NOMO-1 treated with dmso at 0.1 percent for 144 hours (cell line): ENCODE data around the gene CENPE.

ENCODE experiments used
- DNase-seq: peaks from one replicate; lab custom pipeline; 2025; ENCODE audit not compliant: unreplicated experiment; lab: John Stamatoyannopoulos, UW

CENPE gene

DNA sequence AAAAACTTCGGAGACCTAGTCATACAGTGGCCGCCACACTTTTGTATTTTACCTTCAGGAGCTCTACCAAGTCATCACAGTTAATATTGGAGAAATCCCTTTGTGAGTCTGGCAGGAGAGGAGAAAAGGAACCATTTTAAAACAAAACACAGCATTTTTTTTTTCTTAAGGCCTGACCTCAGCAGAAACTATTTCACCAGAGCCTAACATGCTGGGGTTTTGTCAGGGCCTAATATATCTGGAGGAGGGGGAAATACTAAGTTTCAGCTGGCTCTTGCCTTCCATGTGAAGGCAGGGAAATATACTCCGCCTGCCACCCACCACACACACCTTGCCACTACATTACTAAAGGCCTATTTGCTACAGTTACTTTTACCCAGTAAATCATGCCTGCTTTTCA is 72.0 kb downstream of the CENPE start:
- no peak for DNase-seq

DNA sequence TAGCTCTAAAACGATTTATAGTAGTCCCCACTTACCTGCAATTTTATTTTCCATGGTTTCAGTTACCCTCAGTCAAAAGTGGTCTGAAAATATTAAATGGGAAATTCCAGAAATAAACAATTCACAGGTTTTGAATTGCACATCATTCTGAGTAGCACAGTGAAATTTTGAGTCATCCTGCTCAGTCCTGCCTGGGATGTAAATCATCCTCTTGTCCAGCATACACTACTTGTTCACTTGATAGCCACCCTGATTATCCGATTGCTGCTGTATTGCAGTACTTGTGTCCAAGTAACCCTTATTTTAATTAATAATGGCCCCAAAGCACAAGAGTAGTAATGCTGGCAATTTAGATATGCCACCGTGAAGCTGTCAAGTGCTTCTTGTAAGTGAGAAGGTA is 75.0 kb downstream of the CENPE start:
- no peak for DNase-seq

GRCh38 chr4:103118166-103118565 is 80.0 kb downstream of the CENPE start:
- no peak for DNase-seq

- no peak for DNase-seq
Measured at GRCh38 chr4:103111598-103111997, 86.5 kb downstream of the CENPE start.

GRCh38 chr4:103108542-103108941 is 89.6 kb downstream of the CENPE start:
- no peak for DNase-seq

DNA sequence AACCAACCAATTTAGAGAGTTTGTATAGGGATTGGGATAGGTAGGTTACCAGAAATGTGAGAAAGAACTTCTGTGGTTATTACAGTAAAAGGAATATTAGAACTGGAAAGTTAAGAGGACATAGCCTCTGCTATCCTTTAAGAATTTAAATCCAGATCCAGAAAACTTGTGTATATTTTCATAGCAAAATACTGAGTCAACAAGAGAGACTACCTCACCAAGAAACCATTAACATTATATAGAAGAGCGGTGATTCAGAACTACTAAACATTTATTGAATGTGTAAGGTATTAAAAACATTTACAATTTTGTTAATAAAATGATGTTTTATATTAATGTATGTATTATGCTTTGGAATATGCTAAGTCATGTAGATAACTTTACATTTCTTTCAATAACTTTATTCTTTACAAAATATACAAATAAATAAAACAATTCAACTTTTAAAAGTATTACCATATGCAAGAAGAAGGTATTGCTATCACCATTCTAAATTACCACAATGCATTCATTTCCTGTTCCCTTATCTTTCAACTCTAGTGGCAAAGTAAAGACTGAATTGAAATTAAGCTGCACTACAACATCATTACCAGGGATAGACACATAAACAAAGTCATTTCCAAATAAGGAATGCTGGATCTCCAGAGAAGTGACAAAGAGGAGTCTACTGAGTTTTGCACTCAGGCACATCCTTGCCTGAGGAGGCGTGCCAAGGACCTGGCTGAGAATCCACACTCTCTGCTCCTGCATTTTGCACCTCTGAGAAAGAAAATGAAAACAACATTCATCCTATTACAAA is 92.4 kb downstream of the CENPE start:
- no peak for DNase-seq

DNA sequence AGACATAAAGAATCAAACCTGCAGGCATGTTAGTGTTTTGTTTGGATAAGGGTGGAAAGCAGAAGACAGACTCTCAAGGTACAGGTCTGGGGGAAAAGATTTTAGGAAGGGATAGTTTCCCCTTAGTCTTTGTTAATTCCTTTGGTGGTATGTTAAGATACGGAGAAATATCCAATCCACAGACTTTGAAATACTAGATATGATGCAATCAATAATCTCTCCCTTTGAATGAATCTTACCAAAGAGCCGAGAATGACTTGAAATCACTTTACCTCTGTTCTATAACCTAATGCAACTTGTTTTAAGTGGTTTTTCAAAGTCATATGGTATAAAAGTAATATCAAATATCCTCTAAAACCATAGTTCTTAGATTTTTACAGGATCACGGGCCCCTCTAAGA is 93.3 kb downstream of the CENPE start:
- no peak for DNase-seq

DNA sequence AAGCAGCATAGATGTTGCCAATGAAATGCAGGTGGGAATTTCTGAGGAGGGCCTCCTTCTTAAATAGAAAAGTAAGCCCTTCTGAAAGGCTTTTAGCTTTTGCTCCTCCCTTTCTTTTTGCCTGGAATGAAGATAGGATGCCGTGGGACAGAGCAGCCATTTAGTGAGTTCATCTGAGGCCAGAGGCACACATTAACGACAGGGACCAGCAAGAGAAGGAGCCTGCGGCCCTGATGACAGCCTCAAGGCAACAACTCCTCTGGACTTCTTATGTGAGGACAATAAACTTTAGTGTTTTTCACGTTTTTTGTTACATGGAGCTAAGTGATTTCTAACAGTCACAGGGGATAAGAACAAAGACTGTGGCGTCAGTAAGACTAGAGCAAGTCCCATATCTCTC is 97.5 kb downstream of the CENPE start:
- DNase-seq: no peak

DNA sequence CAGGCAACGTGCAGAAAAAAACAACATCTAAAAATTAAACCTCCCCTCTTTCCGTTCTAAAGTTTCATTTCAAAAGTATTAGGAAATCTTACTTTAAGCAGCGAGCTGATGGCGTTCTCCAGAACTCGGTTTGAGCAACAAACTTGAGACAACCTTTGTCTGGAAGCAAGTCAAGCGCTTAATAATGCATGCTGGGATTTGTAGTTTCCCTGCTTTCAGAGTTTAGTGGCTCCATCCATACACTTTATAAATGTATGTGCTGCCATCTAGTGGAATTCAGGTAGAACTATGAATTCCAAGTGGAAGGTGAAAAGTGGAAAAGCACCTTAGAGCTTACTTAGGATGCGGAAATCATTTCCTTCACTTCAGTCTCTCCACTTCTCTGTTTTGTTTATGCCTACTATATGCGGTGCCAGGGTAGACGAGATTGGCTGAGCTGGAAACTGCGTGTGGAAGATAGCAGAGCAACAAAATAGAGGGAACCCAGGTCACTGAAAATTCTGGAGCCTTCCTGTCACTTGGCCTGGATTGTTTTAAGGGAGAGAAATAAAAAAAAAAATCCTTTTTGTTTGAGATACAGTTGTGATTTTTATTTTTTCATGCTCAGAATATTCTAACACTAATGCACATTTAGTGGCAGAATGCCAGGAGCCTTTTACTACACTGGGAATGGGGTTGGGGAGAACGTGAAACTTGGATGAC is 98.3 kb downstream of the CENPE start, which contains the start of gene BDH2:
Gene BDH2, minus strand, starts transcription at position 144 of the 702 bp plus-strand sequence. CDS start 3,580 bp downstream, outside the sequence.
- DNase-seq: peak; percentile 63

DNA sequence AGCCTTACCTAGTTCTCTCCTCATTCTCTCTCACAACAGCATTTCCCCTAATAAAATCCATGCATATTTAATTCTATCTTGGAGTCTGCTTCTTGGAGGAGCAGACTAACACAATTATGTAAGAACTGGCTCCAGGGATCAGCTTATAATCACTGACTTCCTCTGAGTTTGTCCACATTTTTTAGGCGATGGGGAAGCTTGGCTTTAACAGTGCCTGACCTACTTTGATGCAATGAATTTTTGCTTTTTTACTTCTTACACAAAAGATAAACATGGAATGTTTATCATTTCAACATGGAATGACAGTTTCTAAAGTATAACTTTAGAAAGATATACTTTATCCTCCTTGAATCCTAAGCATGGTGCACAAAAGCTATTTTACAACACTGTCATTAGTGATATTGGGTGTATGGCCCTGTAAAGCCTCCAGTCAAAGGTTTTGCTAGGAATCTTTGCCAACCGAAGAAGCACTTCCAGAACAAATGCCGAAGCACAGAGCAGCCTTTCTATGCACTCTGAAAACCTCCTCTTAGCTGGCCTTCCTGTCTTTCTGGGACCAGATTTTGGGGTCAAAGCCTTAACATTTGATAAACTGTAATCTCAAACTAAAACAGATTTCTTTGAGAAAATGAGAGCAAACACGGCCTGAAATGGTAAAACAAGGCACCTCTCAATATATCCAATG is 99.2 kb downstream of the CENPE start:
- DNase-seq: no peak

DNA sequence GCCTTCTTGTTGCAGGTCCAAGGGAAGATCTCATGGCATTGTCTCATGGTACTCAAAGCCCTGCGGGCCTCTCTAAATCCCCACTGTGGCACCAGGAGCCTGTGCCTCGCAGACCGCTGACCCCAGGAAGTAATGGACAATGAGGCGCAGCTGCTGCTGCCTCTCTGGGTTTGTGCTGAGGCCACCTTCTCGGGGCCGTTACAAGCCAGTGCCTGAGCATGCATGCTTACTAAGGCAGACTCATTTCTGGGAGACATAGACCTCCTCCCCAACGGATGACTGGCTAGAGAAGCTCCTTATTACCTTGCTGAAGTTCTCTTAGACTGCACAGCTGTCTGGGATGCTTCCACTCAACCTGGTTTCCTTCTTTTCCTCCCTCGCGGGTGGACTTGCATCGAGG is 99.8 kb downstream of the CENPE start:
- DNase-seq: no peak

DNA sequence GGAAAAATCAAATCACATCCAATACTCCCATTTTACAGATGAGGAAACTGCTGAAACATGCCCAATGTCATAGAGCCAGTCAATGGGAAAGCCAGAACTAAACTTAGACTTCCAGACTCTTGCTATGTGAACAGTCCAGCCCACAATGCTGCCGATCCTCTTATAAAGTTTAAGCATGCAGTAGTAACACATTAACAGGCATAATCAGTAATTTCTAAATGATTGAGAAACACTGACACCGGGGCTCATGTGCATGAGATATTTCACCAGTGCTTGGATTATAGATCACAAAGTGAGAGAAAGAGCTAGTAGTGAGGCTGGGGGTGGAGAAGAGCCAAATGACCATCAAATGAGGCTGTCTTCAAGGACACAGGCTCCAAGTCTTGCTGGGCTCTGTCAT is 101.0 kb downstream of the CENPE start:
- no peak for DNase-seq

DNA sequence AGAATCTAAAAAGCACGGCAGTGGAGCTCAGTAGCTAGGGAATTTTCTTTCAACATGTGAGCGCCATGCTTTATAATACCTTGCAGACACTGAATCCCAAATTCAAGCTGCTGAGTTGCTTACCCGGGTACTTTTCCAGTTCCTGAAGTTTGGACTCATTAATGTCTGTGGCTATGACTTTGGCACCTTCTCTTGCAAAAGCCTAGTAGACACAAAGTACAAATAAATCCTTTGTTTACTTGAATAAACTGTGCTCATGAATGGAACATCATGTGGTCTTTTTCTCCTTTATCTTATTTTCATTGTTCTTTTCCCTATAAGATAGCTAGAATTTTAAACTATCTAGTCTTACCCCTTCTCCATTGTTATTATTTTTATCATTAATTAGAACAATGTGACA is 103.1 kb downstream of the CENPE start:
- DNase-seq: no peak

- DNase-seq: no peak
Measured at GRCh38 chr4:103092245-103092644, 105.9 kb downstream of the CENPE start.

DNA sequence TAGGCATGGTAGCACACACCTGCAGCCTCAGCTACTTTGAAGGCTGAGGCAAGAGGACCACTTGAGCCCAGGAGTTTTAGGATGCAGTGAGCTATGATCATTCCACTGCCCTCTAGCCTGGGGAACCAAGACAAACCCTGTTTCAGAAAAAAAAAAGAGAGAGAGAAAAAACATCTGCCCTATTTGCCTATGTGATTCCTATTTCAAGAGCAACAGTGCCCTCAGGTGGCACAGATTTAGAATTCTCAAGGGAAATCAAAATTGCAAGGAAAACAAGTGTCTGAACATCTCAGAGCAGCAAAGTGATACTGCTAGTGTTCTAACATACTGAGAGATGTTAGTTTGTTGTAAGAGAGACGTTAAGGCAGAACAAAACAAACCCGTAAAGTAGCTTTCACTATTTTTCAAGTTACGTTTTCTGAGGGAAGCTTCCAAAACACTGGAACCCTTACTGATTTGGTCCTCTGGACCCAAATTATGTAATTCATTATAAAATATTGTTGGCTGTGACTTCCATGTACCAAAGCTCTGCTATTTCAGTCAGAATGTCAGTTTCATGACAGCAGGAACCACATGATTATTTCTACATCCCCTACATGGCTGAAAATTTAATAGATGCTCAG is 106.4 kb downstream of the CENPE start:
- DNase-seq: peak; percentile 24

DNA sequence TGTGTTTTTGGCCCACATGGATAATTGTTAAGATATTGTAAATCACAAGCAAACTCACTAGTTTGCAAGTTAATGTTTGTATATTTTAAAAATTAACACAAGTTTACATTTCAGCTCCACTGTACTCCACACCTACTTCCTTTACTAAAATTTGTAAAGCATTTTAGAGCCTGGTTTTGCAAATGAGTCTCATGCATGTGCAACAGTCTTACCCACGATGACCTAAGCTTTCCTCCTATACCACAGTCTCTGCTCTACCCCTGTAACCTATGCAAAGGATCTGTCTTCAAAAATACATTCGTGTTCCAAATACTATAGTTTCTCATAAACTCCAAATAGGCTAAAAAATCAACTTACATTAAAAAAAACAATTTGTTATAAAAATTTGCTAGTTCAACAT is 108.7 kb downstream of the CENPE start:
- DNase-seq: no peak

DNA sequence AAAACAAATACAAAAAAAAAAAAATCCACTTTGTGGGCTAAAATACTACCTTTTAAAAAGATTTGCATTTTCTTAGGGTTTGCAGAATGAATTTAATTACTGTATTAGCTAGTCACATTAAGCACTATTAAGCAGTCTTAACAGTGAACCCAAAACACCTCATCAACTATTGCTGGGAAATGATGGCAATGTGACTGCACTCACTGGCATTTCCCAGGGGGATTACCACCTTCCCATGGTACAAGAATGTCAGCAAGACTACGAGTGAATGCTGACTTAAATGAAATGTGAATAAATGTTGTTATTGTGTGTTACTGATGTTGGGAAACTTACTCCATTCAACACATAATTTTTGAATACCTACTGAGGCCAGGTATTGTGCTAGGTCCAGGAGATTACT is 111.6 kb downstream of the CENPE start:
- DNase-seq: no peak

DNA sequence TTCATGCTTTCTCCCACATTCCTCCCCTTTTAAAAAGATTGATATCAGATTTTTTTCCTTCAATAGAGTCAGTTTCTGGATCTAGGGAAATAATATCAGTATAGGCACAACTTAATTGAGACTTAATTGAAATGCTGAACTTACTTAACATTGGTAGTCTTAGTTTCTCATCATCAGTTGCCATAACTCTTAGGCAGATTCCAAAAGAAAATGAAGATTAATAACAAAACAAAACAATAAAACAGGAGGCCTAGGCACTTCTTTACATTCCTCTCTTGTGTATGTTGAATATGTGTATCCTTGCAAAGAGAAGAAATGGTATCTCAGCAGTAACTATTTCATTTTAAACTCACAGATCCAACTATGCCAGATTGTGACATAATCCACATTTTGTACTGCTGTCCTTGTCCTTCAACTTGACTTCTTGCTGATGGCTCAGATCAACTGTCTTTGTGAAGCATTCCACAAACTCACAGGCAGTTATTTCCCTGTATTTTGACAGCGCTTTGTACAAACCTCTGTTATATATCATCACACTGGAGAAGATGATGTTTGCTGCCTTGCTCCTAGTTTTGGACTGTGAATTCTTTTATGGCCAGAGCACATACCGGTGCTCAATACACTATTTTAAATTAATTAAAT is 112.5 kb downstream of the CENPE start:
- no peak for DNase-seq

DNA sequence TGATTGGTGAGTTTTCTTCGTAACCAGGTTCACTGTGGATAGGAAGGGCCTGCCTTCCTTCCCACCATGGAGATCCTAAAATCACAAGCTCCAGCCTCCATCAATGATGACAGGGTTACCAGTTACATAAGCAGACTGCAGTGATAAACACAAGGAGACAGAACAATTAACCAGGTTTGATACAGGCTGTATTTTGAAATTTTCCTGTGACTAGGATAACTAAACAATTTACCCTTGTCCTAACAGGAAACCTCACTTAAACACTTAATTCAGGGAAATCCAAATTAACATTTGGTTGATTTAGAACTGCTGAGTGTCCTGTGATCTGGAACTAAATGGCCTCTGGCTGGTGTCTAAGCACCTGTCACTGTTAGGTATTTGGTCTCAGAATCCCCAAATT is 118.5 kb downstream of the CENPE start:
- no peak for DNase-seq

GRCh38 chr4:103076747-103077347 is 121.3 kb downstream of the CENPE start, which contains the start of gene SLC9B2:
TSS of gene SLC9B2 (minus strand) at chr4:103076761. CDS start at chr4:103067550, 9,211 bp downstream.
- DNase-seq: no peak
